GM12878 (cell line): ENCODE measurements around the gene TMEM238L. TPM values are rescaled to one million over a fixed set of nuclear protein-coding genes. Genes with fewer than 3 reads are reported as not detected.

ENCODE experiments used
- ATAC-seq: fragments of 200-7000 bp; cut with Tn5 transposase; 3 replicates; pipeline ENCODE4 v1.9.1; 2020; ENCODE audit warnings: mild to moderate bottlenecking, moderate library complexity
- BruUV-seq: library from RNA; stranded (reverse); fragments of 400-500 nt; replicated peaks from 2 replicates; lab custom pipeline; 2021; lab: Mats Ljungman, UMichigan
- CTCF ChIA-PET: fragments of 300-600 bp; sonication (Branson Sonifier 250); formaldehyde crosslinking; extraction: SDS; loops from one replicate; lab custom pipeline; 2021; ENCODE audit warnings: inconsistent platforms; lab: Yijun Ruan, JAX
- POLR2A ChIA-PET: fragments of 350-600 bp; formaldehyde crosslinking; extraction: SDS; loops from one replicate; lab custom pipeline; 2021; ENCODE audit warnings: inconsistent platforms; lab: Charles Lee
- RAD21 ChIA-PET: fragments of 300-600 bp; sonication (Branson Sonifier 250); formaldehyde crosslinking; loops from one replicate; lab custom pipeline; 2023; ENCODE audit warnings: antibody characterized with exemption; ENCODE audit not compliant: unreplicated experiment; lab: Charles Lee
- SMC1A ChIA-PET: fragments of 300-600 bp; sonication (Branson Sonifier 250); formaldehyde crosslinking; loops from one replicate; lab custom pipeline; 2023; ENCODE audit not compliant: unreplicated experiment, uncharacterized antibody; lab: Charles Lee
- DNase-seq: peaks from one replicate; pipeline ENCODE4 v3.0.0-alpha.2; 2011; ENCODE audit warnings: low read depth, low spot score
- FAIRE-seq: peaks from 3 replicates; lab custom pipeline; 2011; peaks lifted over from hg19 to GRCh38; lab: Jason Lieb, UNC
- H2AFZ ChIP-seq: 2 replicates; pipeline ENCODE4 v1.6.0; 2011; ENCODE audit warnings: low read depth, low read length, control low read depth; ENCODE audit not compliant: control insufficient read depth
- H3K27ac ChIP-seq: 2 replicates; pipeline ENCODE4 v1.5.1; 2011; ENCODE audit warnings: control low read depth; ENCODE audit not compliant: control insufficient read depth, insufficient read depth
- H3K27me3 ChIP-seq, 2 experiments: replicated peaks in 1 of 2; 2 replicates each; pipeline versions ENCODE4 v1.6.0 to v1.6.1; 2011; ENCODE audit warnings: low read length in 1 of 2; ENCODE audit not compliant: control insufficient read depth in 2 of 2, insufficient read depth in 2 of 2
- H3K36me3 ChIP-seq, 2 experiments: 2 replicates each; pipeline ENCODE4 v1.5.1; 2011; ENCODE audit warnings: low read length in 1 of 2; ENCODE audit not compliant: control insufficient read depth in 2 of 2, insufficient read depth in 2 of 2
- H3K4me1 ChIP-seq: 2 replicates; pipeline ENCODE4 v1.6.1; 2011; ENCODE audit warnings: mild to moderate bottlenecking, low read length, moderate library complexity, mixed read lengths; ENCODE audit not compliant: control insufficient read depth, insufficient read depth
- H3K4me2 ChIP-seq: 2 replicates; pipeline ENCODE4 v1.6.0; 2011; ENCODE audit warnings: control low read depth; ENCODE audit not compliant: control insufficient read depth, insufficient read depth
- H3K4me3 ChIP-seq: fragments of 200-600 bp; sonication (generic); 2 replicates; pipeline ENCODE4 v1.5.1; 2016
- H3K79me2 ChIP-seq: 2 replicates; pipeline ENCODE4 v1.6.0; 2011; ENCODE audit warnings: low read length; ENCODE audit not compliant: control insufficient read depth, insufficient read depth
- H3K9ac ChIP-seq: 2 replicates; pipeline ENCODE4 v1.8.0; 2011; ENCODE audit warnings: low read length, control low read depth, mixed read lengths; ENCODE audit not compliant: control insufficient read depth, insufficient read depth
- H3K9me3 ChIP-seq: replicated peaks from 3 replicates; pipeline ENCODE4 v1.5.1; 2011; ENCODE audit warnings: mild to moderate bottlenecking, low read length; ENCODE audit not compliant: control insufficient read depth, insufficient read depth
- H4K20me1 ChIP-seq: 2 replicates; pipeline ENCODE4 v1.6.0; 2011; ENCODE audit not compliant: control insufficient read depth, insufficient read depth
- BCL3 ChIP-seq: IDR thresholded peaks from 2 replicates; pipeline ENCODE4 v1.6.1; 2011; ENCODE audit warnings: borderline replicate concordance, low read depth, mild to moderate bottlenecking, moderate library complexity, low read length; ENCODE audit not compliant: insufficient read depth, poor library complexity, severe bottlenecking
- BCLAF1 ChIP-seq: fragments of 450-650 bp; IDR thresholded peaks from 2 replicates; pipeline ENCODE4 v1.6.1; 2017; ENCODE audit warnings: antibody characterized with exemption, mild to moderate bottlenecking, moderate library complexity
- CEBPZ ChIP-seq: fragments of 150-350 bp; IDR thresholded peaks from 2 replicates; pipeline ENCODE4 v1.6.1; 2016; ENCODE audit warnings: low read depth, low read length
- CREM ChIP-seq: IDR thresholded peaks from 2 replicates; pipeline ENCODE4 v1.6.1; 2014; ENCODE audit warnings: antibody characterized with exemption, low read depth
- E2F8 ChIP-seq: fragments of 450-650 bp; IDR thresholded peaks from 2 replicates; pipeline ENCODE4 v1.6.1; 2018; ENCODE audit warnings: mild to moderate bottlenecking, low read depth, moderate library complexity; ENCODE audit not compliant: partially characterized antibody
- FOS ChIP-seq: IDR thresholded peaks from 3 replicates; pipeline ENCODE4 v1.6.1; 2011; ENCODE audit warnings: borderline replicate concordance; ENCODE audit not compliant: insufficient read length; ENCODE audit errors: extremely low read depth
- IRF3 ChIP-seq: fragments of 450-650 bp; IDR thresholded peaks from 2 replicates; pipeline ENCODE4 v1.6.1; 2014; ENCODE audit warnings: mild to moderate bottlenecking
- NBN ChIP-seq: fragments of 450-650 bp; IDR thresholded peaks from 2 replicates; pipeline ENCODE4 v1.6.1; 2016
- PML ChIP-seq: IDR thresholded peaks from 2 replicates; pipeline ENCODE4 v1.6.1; 2012; ENCODE audit warnings: low read length, inconsistent platforms
- RB1 ChIP-seq: fragments of 450-650 bp; formaldehyde crosslinking; IDR thresholded peaks from 2 replicates; pipeline ENCODE4 v1.6.1; 2017; ENCODE audit warnings: mild to moderate bottlenecking, borderline replicate concordance
- RBBP5 ChIP-seq: fragments of 200-600 bp; sonication (generic); conservative IDR thresholded peaks from 2 replicates; pipeline ENCODE4 v1.6.1; 2016
- RCOR1 ChIP-seq: conservative IDR thresholded peaks from 2 replicates; pipeline ENCODE4 v1.6.1; 2012; ENCODE audit warnings: low read depth, low read length, improper control_type of control experiment
- WGBS: methylation state at CpG from one replicate; pipeline ENCODE4 v1.1.6; 2016; ENCODE audit warnings: low lambda C conversion rate; ENCODE audit not compliant: insufficient replicate concordance, insufficient coverage; ENCODE audit errors: missing lambda C conversion rate; 5-methylcytosine and 5-hydroxymethylcytosine counted together
- in situ Hi-C: fragments of 300-500 bp; cut with MboI; formaldehyde crosslinking; loops from 9 replicates; pipeline ENCODE4 v1.14.3; 2018; ENCODE audit warnings: mixed read lengths
- intact Hi-C: fragments of 100-400 bp; cut with micrococcal nuclease; formaldehyde crosslinking; loops from one replicate; pipeline ENCODE4 v1.14.2; 2022; ENCODE audit not compliant: unreplicated experiment
- polyA plus RNA-seq, 11 experiments: library from polyadenylated mRNA; depleted of rRNA in 4 of 11; unstranded in 6 of 11; stranded (reverse) in 5 of 11; fragments of >200 nt; fragmentation: Nextera tagmentation in 4 of 11; fragmentation: Illumina TruSeq in 1 of 11; extraction: Ambion mirVana in 4 of 11; extraction: Trizol in 1 of 11; gene quantifications; 1 replicate in 1 of 11; 2 replicates in 10 of 11; pipeline versions ENCODE4 v1.2.1 to v1.2.3, GENCODE V29; 2011 to 2016; ENCODE audit warnings: inconsistent platforms in 2 of 11, missing spikeins in 2 of 11, low read depth in 1 of 11
- total RNA-seq, 4 experiments: library from RNA; depleted of rRNA in 3 of 4; stranded (reverse); fragments of >200 nt in 3 of 4; fragmentation: Illumina TruSeq in 1 of 4; extraction: Trizol in 1 of 4; gene quantifications; 2 replicates each; pipeline versions ENCODE4 v1.2.1 to v1.2.3, GENCODE V29; 2013 to 2021

TMEM238L gene
- total and polyA plus RNA-seq, 10 of the 15 experiments (the other 5 are each of a cell fraction or from before 2014, with no cell fraction given) = not detected

GRCh38 chr17:10751563-10751962 lies 52.3 kb downstream of the TMEM238L start (continued):
- TF ChIP-seq BCL3 (no peak), IRF3 (no peak), FOS (no peak), BCLAF1 (no peak)
- TF ChIP-seq, all 136 proteins: peak for 0

GRCh38 chr17:10750210-10750609 lies 53.7 kb downstream of the TMEM238L start:
- Histone ChIP-seq H3K27ac (no peak overlapping the region), H3K4me1 (no peaks in the 10 kb centered on the region), H3K4me3 (no peak overlapping the region), H3K27me3 (no peaks in the 10 kb centered on the region), H3K9me3 (no peaks in the 10 kb centered on the region), H3K9ac (no peak overlapping the region), H3K36me3 (no peaks in the 10 kb centered on the region), H2AFZ (no peak overlapping the region), H3K79me2 (no peaks in the 10 kb centered on the region), H4K20me1 (no peaks in the 10 kb centered on the region), H3K4me2 (no peak overlapping the region)
- no TSS peak for BruUV-seq
- ChIA-PET RAD21 (no interaction called here), SMC1A (no interaction called here), CTCF (interaction anchor here (4.2 kb wide), 1 partner anchor 13 kb away, joined by 16 read pairs; no protein-coding TSS in a partner anchor), POLR2A (no interaction called here)
- FAIRE-seq = no peak
- intact Hi-C loops (loop anchor here (5.0 kb wide), 1 partner anchor 97 kb away; no protein-coding TSS in a partner anchor), in situ Hi-C loops (no loop called here)
- ATAC-seq = no peak
- no peak for DNase-seq
- WGBS = 78% methylated on average over 4 of the region's 4 CpGs
- TF ChIP-seq PML (no peak), RB1 (no peak), NBN (no peak), E2F8 (no peak), CEBPZ (no peak), CREM (no peak), RCOR1 (no peak), RBBP5 (no peak)
